Measurements from ENCODE around the gene ALG6. TPM values are rescaled to one million over a fixed set of nuclear protein-coding genes. Genes with fewer than 3 reads are reported as not detected.

ALG6 gene
- total RNA-seq, 4 donors from 2014 or later: 5.7 to 21.8 (median 10.5) TPM

DNA sequence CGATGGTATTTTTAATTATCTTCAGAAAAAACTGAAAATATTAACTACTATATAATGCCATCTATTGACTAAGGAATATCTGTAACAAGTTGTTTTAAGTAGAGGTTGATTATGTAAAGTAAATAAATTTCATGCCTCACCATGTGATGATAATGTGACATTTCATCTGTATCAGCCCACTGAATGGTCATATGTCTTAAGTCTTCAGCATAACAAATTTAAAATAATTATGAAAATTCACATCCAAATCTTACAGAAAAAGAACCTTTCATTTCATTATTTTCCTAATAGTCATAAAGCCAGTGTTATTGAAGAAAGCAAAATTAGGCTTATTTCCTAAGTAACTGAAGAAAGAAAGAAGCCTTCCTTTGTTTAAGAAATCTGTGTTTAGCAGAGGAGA, 83.0 kb downstream of the ALG6 start:
- TF ChIP-seq CTCF (IDR thresholded peaks at IDR 0.05; ENCODE audit: low read depth): no peak

- TF ChIP-seq CTCF (IDR thresholded peaks at IDR 0.05; ENCODE audit: low read depth): no peak
Observed at GRCh38 chr1:63453232-63453631, 85.8 kb downstream of the ALG6 start.

- TF ChIP-seq CTCF (IDR thresholded peaks at IDR 0.05; ENCODE audit: low read depth): no peak
Observed at GRCh38 chr1:63454269-63454668, 86.8 kb downstream of the ALG6 start.

GRCh38 chr1:63458750-63459149, 91.3 kb downstream of the ALG6 start:
- TF ChIP-seq CTCF (IDR thresholded peaks at IDR 0.05; ENCODE audit: low read depth): no peak

GRCh38 chr1:63461661-63462230, 94.3 kb downstream of the ALG6 start:
- no peak for TF ChIP-seq CTCF (IDR thresholded peaks at IDR 0.05; ENCODE audit: low read depth)

DNA sequence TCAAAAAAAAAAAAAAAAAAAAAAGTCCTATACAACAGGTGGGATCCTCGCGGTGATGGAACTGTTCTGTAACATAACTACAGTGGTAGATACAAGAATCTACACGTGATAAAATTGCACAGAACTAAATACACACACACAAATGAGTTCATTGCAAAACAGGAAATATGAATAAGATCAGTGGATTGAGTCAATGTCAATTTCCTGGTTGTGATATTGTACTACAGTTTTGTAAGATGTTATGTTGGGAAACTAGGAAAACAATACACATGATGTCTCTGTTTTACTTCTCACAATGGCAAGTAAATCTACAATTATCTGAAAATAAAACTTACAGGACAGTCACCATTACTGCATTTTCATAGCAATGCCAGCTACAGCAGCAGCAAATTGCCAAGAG, 95.8 kb downstream of the ALG6 start:
- TF ChIP-seq CTCF (IDR thresholded peaks at IDR 0.05; ENCODE audit: low read depth): no peak

- TF ChIP-seq CTCF (IDR thresholded peaks at IDR 0.05; ENCODE audit: low read depth): no peak
Observed at GRCh38 chr1:63466181-63466580, 98.8 kb downstream of the ALG6 start.

Measured in subcutaneous adipose tissue (tissue), 4 donors.